Testis (tissue), 3 donors: ENCODE data around the gene ZNF365. TPM values are rescaled to one million over a fixed set of nuclear protein-coding genes. Genes with fewer than 3 reads are reported as not detected.

ENCODE experiments used
- DNase-seq: peaks from one replicate; pipeline ENCODE4 v3.0.0-alpha.2; 2019
- H3K27ac ChIP-seq, 2 donors: fragments of 200-600 bp; sonication (generic); one replicate each; pipeline ENCODE4 v1.5.1; 2019
- H3K27me3 ChIP-seq: fragments of 200-600 bp; sonication (generic); one replicate; pipeline ENCODE4 v1.5.1; 2019
- H3K36me3 ChIP-seq: fragments of 200-600 bp; sonication (generic); one replicate; pipeline ENCODE4 v1.5.1; 2017; ENCODE audit warnings: low read depth; ENCODE audit errors: missing control alignments
- H3K4me1 ChIP-seq: fragments of 200-600 bp; sonication (generic); one replicate; pipeline ENCODE4 v1.5.1; 2019
- H3K4me3 ChIP-seq, 2 donors: fragments of 200-600 bp; sonication (generic); one replicate each; pipeline ENCODE4 v1.5.1; 2017 to 2019
- H3K9me3 ChIP-seq: fragments of 200-600 bp; sonication (generic); one replicate; pipeline ENCODE4 v1.5.1; 2017
- POLR2A ChIP-seq: fragments of 450-650 bp; IDR thresholded peaks from one replicate; pipeline ENCODE4 v1.6.1; 2017; ENCODE audit warnings: antibody characterized with exemption, mild to moderate bottlenecking, moderate library complexity
- WGBS, 2 donors: methylation state at CpG; one replicate each; pipeline ENCODE4 v1.1.5; 2018; 5-methylcytosine and 5-hydroxymethylcytosine counted together
- intact Hi-C: fragments of 100-400 bp; cut with DNase I; formaldehyde crosslinking; loops from one replicate; pipeline ENCODE4 v1.15.1; 2023; ENCODE audit warnings: low total_unique reads
- polyA plus RNA-seq: library from polyadenylated mRNA; stranded (reverse); fragments of 350-450 nt; fragmentation: Illumina TruSeq; extraction: RNeasy Lipid Tissue Mini Kit (QIAGEN cat#74804); gene quantifications from one replicate; pipeline ENCODE4 v1.2.3, GENCODE V29; 2014; ENCODE audit warnings: low read depth, low replicate concordance; ENCODE audit not compliant: insufficient read depth
- total RNA-seq, 2 donors: library from RNA; depleted of rRNA; stranded (reverse); fragments of >200 nt; gene quantifications; one replicate each; pipeline ENCODE4 v1.2.3, GENCODE V29; 2016
- TF ChIP-seq, protein P1 (sequence below), 3 experiments: fragments of 450-650 bp in 2 of 3; fragments of 200-600 bp in 1 of 3; sonication (generic) in 1 of 3; IDR thresholded peaks; one replicate each; pipeline ENCODE4 v1.5.1; 2016 to 2019; ENCODE audit warnings: antibody characterized with exemption in 3 of 3, mild to moderate bottlenecking in 2 of 3, moderate library complexity in 1 of 3

ZNF365 gene
- total and polyA plus RNA-seq, 3 donors from 2014 or later: 1.0 to 2.8 (median 1.2) TPM

DNA sequence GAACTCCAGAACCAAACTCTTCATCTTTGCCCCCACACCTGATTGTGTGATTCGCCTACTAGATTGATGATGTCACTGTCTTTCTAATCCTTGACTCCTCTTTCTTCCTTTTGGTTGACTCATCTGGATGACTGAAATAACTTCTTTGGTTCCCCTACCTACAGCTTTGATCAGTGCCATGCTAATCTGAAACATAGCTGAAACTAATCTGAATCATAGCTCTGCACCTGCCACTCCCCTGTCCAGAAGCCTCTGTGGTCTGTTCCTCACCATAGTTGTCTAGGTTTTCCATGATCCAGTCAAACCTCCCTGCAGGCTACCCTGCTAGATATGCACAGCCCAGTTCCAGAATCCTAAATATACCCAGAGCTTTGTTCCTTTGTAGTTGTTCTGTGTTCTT, 51.9 kb downstream of the ZNF365 start:
- no peak overlapping the region for H3K4me3 ChIP-seq
- no peaks in the 10 kb centered on the region for H3K9me3 ChIP-seq
- H3K4me1 ChIP-seq: no peaks in the 10 kb centered on the region
- intact Hi-C loops: no loop called here
- H3K36me3 ChIP-seq: no peaks in the 10 kb centered on the region
- no peak overlapping the region for H3K27ac ChIP-seq
- WGBS, 2 donors: 94 to 100% methylated on average over 1 of the region's 1 CpG
- H3K27me3 ChIP-seq: no peaks in the 10 kb centered on the region
- TF ChIP-seq, protein P1, sequence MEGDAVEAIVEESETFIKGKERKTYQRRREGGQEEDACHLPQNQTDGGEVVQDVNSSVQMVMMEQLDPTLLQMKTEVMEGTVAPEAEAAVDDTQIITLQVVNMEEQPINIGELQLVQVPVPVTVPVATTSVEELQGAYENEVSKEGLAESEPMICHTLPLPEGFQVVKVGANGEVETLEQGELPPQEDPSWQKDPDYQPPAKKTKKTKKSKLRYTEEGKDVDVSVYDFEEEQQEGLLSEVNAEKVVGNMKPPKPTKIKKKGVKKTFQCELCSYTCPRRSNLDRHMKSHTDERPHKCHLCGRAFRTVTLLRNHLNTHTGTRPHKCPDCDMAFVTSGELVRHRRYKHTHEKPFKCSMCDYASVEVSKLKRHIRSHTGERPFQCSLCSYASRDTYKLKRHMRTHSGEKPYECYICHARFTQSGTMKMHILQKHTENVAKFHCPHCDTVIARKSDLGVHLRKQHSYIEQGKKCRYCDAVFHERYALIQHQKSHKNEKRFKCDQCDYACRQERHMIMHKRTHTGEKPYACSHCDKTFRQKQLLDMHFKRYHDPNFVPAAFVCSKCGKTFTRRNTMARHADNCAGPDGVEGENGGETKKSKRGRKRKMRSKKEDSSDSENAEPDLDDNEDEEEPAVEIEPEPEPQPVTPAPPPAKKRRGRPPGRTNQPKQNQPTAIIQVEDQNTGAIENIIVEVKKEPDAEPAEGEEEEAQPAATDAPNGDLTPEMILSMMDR (IDR thresholded peaks at IDR 0.05): no peak
- no peak for TF ChIP-seq POLR2A
- no peak for DNase-seq

DNA sequence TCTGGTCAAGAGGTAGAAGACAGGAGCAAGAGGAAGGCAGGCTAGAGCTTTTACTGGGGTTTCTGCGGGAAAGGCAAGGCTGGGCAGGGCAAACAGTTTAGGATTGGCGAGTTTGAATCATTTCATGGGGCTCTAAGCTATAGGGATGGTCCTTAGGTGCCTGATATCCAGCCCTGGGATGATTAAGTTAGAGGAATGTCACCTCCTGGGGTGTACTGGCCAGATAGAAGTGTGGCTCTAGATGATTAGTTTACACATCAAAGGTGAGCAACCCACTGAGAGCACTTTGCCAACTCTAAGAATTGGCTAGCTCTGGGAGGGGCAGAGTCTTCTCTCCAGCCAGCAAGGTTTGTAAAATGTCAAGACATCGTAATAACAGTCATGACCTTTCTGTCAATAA, 52.4 kb downstream of the ZNF365 start:
- Histone ChIP-seq H3K27me3 (no peaks in the 10 kb centered on the region), H3K4me3 (no peak overlapping the region)

DNA sequence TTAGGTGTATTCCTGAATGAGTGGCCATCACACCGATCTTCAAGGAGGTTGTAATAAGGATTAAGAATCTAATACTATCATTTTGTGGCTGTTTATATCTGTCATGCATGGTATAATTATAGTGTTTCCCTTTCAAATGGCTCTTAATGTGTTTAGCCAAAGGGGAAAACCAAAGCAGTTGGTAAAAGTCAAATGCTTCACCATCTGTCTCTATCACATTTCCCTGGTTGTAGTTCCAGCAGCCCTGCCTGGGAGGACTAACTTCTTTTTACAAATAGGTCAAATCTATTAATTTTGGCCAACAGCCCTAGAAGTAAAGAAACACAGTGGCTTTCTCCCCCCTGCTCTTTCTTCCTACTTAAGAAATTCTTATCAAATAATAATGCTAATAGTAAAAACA, 56.7 kb downstream of the ZNF365 start:
- DNase-seq: no peak
- Histone ChIP-seq H3K4me1 (no peaks in the 10 kb centered on the region), H3K36me3 (no peaks in the 10 kb centered on the region), H3K4me3 (no peak overlapping the region), H3K27me3 (no peaks in the 10 kb centered on the region), H3K27ac (no peak overlapping the region), H3K9me3 (no peaks in the 10 kb centered on the region)
- WGBS, 2 donors: 96 to 98% methylated on average over 1 of the region's 1 CpG
- intact Hi-C loops: no loop called here
- TF ChIP-seq, protein P1 (IDR thresholded peaks at IDR 0.05): no peak
- TF ChIP-seq POLR2A: no peak

More for the DNA sequence above, 52.4 kb downstream of the ZNF365 start:
- H3K36me3 ChIP-seq: no peaks in the 10 kb centered on the region
- WGBS, 2 donors: 83 to 90% methylated on average over 3 of the region's 3 CpGs
- TF ChIP-seq, protein P1 (IDR thresholded peaks at IDR 0.05): no peak
- no peak for TF ChIP-seq POLR2A
- no peak overlapping the region for H3K27ac ChIP-seq
- H3K4me1 ChIP-seq: no peaks in the 10 kb centered on the region
- no peaks in the 10 kb centered on the region for H3K9me3 ChIP-seq
- no peak for DNase-seq
- intact Hi-C loops: no loop called here

DNA sequence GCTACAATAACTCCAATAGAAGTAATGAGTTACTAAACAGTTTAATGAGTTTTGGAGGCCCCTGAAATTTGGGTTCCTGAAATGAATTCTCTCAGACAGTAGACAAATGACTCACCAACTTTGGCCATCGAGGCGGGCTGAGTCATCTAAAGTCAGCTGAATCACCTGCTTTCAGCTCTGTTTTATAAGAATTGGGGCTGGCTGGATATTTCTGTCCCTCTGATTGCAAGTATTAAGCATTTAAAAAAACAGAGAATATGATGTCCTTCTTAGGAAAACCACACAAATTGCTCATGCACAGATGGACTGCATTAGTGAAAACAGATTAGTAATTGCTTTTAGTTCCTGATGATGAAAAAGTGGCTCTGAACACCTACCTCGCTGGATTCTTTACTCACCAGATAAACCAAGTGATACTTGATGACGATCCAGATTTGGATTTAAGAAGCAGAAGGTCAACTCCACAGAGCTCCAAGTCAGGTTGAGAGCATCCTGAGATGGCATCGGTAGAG, 59.1 kb downstream of the ZNF365 start:
- WGBS, 2 donors: 52 to 66% methylated on average over 5 of the region's 5 CpGs
- peak; percentile 38 for DNase-seq
- TF ChIP-seq, protein P1 (IDR thresholded peaks at IDR 0.05): no peak
- TF ChIP-seq POLR2A: no peak
- Histone ChIP-seq H3K4me1 (no peaks in the 10 kb centered on the region), H3K9me3 (no peaks in the 10 kb centered on the region), H3K27me3 (no peaks in the 10 kb centered on the region), H3K36me3 (no peaks in the 10 kb centered on the region), H3K27ac (peak overlapping the region in 1 of 2 donors; percentile 33), H3K4me3 (no peak overlapping the region)
- intact Hi-C loops: no loop called here

DNA sequence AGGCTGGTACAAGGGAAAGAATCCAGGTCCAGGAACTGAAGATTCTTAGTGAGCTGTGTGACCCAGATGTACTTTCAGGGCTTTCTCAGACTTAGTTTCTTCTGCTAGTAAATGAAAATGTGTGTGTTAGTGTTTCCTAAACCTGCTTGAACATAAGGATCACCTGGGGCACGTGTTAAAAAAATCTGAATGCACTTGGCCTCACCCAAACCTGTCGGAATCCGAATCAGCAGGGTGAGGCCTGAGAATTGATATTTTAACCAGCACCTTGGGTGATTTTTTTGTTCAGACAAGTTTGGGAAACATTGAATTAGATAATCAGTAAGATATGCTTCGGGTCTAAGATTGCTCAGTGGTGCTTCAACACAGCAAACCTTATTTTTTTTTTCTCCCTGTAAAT, 59.7 kb downstream of the ZNF365 start:
- intact Hi-C loops: no loop called here
- no peaks in the 10 kb centered on the region for H3K27me3 ChIP-seq
- WGBS, 2 donors: 89 to 91% methylated on average over 4 of the region's 4 CpGs
- no peak overlapping the region for H3K27ac ChIP-seq
- TF ChIP-seq, protein P1 (IDR thresholded peaks at IDR 0.05): no peak
- no peak for TF ChIP-seq POLR2A
- H3K4me3 ChIP-seq: no peak overlapping the region
- no peaks in the 10 kb centered on the region for H3K9me3 ChIP-seq
- no peak for DNase-seq
- H3K4me1 ChIP-seq: no peaks in the 10 kb centered on the region
- no peaks in the 10 kb centered on the region for H3K36me3 ChIP-seq
